GM23338 (cell line): ENCODE data around the gene NDUFS7.

Experiments
- CREB1 ChIP-seq: fragments of 250-450 bp; sonication (Bioruptor Pico); IDR thresholded peaks from 2 replicates; pipeline ENCODE4 v1.5.0; 2020; ENCODE audit warnings: low read depth, mild to moderate bottlenecking, moderate library complexity
- EZH2 ChIP-seq: fragments of 200-600 bp; sonication (generic); IDR thresholded peaks from one replicate; pipeline ENCODE4 v1.8.0; 2017; ENCODE audit warnings: antibody characterized with exemption, mild to moderate bottlenecking, low read depth; ENCODE audit not compliant: unreplicated experiment
- EZH2phosphoT487 ChIP-seq: fragments of 200-600 bp; sonication (generic); IDR thresholded peaks from one replicate; pipeline ENCODE4 v1.8.1; 2018; ENCODE audit warnings: antibody characterized with exemption; ENCODE audit not compliant: unreplicated experiment
- JUNB ChIP-seq: IDR thresholded peaks from one replicate; pipeline ENCODE4 v1.6.1; 2016; ENCODE audit warnings: antibody characterized with exemption; ENCODE audit not compliant: unreplicated experiment
- NANOG ChIP-seq: IDR thresholded peaks from 2 replicates; pipeline ENCODE4 v1.6.1; 2016; ENCODE audit warnings: antibody characterized with exemption, borderline replicate concordance
- POLR2AphosphoS5 ChIP-seq: IDR thresholded peaks from 2 replicates; pipeline ENCODE4 v1.6.1; 2016; ENCODE audit warnings: antibody characterized with exemption, low read depth
- STAT1 ChIP-seq: IDR thresholded peaks from one replicate; pipeline ENCODE4 v1.6.1; 2016; ENCODE audit warnings: antibody characterized with exemption; ENCODE audit not compliant: unreplicated experiment
- ZNF114 ChIP-seq: fragments of 250-450 bp; sonication (Bioruptor Pico); IDR thresholded peaks from 2 replicates; pipeline ENCODE4 v1.5.0; 2020; ENCODE audit warnings: mild to moderate bottlenecking, moderate library complexity
- ZNF331 ChIP-seq: fragments of 250-450 bp; sonication (Bioruptor Pico); IDR thresholded peaks from 2 replicates; pipeline ENCODE4 v1.5.0; 2020; ENCODE audit warnings: low read depth, mild to moderate bottlenecking, moderate library complexity
- TF ChIP-seq, protein P1 (sequence below), 2 experiments: fragments of 200-600 bp in 1 of 2; sonication (generic) in 1 of 2; conservative IDR thresholded peaks; 2 replicates each; pipeline versions ENCODE4 v1.5.1 to v1.6.1; 2016 to 2017; ENCODE audit warnings: antibody characterized with exemption in 2 of 2, low read depth in 2 of 2, mild to moderate bottlenecking in 2 of 2, moderate library complexity in 1 of 2
- TF ChIP-seq, protein P2 (sequence below): IDR thresholded peaks from one replicate; pipeline ENCODE4 v1.6.1; 2018; ENCODE audit warnings: antibody characterized with exemption; ENCODE audit not compliant: unreplicated experiment
- TF ChIP-seq, protein P3 (sequence below): IDR thresholded peaks from 2 replicates; pipeline ENCODE4 v1.6.1; 2016; ENCODE audit warnings: antibody characterized with exemption

DNA sequence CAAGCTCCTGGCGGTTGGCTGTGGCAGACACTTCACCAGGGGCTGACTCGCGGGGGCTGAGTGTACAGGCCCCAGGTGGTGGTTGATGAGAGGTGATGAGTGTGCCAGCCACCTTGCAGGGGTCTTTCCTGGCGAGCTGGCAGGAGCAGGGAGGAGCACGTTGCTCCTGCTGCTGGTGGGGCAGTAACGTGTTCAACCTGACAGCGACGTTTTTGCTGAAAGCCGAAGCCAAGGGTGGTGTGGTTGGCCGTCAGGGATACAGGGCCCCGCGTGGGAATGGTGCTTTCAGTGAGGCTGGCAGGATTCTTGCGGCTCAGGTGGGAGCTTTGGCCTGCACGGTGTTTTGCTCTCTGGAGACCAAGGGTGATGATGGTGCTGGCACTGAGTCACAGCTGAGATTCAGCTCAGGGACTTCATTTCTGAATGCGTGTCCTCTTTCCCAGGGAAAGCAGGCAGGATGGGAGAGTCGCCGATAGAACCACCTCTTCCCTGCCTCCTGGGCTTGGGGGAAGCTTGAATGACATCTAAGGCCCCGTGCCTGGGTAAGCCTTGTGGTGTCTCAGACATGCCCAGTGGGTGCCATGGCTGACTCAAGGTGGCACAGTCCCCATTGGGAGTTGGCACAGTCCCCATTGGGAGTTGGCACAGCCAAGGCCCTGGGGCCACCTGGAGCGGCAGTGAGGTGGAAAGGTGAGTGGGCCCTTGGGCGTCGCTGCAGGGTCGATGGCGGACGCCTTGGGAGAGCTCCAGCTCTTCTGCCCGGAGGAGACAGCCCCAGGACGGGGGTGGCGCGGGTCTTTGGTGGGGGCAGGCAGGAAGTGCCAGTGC, 32.5 kb downstream of the NDUFS7 start:
- TF ChIP-seq, protein P1, sequence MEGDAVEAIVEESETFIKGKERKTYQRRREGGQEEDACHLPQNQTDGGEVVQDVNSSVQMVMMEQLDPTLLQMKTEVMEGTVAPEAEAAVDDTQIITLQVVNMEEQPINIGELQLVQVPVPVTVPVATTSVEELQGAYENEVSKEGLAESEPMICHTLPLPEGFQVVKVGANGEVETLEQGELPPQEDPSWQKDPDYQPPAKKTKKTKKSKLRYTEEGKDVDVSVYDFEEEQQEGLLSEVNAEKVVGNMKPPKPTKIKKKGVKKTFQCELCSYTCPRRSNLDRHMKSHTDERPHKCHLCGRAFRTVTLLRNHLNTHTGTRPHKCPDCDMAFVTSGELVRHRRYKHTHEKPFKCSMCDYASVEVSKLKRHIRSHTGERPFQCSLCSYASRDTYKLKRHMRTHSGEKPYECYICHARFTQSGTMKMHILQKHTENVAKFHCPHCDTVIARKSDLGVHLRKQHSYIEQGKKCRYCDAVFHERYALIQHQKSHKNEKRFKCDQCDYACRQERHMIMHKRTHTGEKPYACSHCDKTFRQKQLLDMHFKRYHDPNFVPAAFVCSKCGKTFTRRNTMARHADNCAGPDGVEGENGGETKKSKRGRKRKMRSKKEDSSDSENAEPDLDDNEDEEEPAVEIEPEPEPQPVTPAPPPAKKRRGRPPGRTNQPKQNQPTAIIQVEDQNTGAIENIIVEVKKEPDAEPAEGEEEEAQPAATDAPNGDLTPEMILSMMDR (conservative IDR thresholded peaks at IDR 0.05; ENCODE audit: low read depth in 2 of 2), result no peak
- TF ChIP-seq EZH2phosphoT487 (no peak), NANOG (no peak), POLR2AphosphoS5 (no peak), CREB1 (no peak), EZH2 (no peak), ZNF331 (no peak), STAT1 (no peak), JUNB (no peak), ZNF114 (CRISPR knock-in tag) (no peak)
- TF ChIP-seq, protein P2, sequence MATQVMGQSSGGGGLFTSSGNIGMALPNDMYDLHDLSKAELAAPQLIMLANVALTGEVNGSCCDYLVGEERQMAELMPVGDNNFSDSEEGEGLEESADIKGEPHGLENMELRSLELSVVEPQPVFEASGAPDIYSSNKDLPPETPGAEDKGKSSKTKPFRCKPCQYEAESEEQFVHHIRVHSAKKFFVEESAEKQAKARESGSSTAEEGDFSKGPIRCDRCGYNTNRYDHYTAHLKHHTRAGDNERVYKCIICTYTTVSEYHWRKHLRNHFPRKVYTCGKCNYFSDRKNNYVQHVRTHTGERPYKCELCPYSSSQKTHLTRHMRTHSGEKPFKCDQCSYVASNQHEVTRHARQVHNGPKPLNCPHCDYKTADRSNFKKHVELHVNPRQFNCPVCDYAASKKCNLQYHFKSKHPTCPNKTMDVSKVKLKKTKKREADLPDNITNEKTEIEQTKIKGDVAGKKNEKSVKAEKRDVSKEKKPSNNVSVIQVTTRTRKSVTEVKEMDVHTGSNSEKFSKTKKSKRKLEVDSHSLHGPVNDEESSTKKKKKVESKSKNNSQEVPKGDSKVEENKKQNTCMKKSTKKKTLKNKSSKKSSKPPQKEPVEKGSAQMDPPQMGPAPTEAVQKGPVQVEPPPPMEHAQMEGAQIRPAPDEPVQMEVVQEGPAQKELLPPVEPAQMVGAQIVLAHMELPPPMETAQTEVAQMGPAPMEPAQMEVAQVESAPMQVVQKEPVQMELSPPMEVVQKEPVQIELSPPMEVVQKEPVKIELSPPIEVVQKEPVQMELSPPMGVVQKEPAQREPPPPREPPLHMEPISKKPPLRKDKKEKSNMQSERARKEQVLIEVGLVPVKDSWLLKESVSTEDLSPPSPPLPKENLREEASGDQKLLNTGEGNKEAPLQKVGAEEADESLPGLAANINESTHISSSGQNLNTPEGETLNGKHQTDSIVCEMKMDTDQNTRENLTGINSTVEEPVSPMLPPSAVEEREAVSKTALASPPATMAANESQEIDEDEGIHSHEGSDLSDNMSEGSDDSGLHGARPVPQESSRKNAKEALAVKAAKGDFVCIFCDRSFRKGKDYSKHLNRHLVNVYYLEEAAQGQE, result no peak
- TF ChIP-seq, protein P3, sequence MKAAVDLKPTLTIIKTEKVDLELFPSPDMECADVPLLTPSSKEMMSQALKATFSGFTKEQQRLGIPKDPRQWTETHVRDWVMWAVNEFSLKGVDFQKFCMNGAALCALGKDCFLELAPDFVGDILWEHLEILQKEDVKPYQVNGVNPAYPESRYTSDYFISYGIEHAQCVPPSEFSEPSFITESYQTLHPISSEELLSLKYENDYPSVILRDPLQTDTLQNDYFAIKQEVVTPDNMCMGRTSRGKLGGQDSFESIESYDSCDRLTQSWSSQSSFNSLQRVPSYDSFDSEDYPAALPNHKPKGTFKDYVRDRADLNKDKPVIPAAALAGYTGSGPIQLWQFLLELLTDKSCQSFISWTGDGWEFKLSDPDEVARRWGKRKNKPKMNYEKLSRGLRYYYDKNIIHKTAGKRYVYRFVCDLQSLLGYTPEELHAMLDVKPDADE, result no peak
